HepG2 (cell line): Measurements from ENCODE around the gene LAMA5. TPM values are rescaled to one million over a fixed set of nuclear protein-coding genes. Genes with fewer than 3 reads are reported as not detected.

Source experiments
- AKAP8 ChIP-seq: sonication (generic); formaldehyde crosslinking; IDR thresholded peaks from 2 replicates; pipeline ENCODE4 v1.5.1; 2020; ENCODE audit warnings: mild to moderate bottlenecking, missing genetic modification reagents
- ATM ChIP-seq: fragments of 450-650 bp; IDR thresholded peaks from 2 replicates; pipeline ENCODE4 v1.7.1; 2017; ENCODE audit warnings: mild to moderate bottlenecking, borderline replicate concordance
- ETV5 ChIP-seq: IDR thresholded peaks from 2 replicates; pipeline ENCODE4 v1.6.1; 2018; ENCODE audit warnings: missing biosample characterization, missing genetic modification reagents, inconsistent platforms, borderline replicate concordance
- HCFC1 ChIP-seq: fragments of 150-350 bp; IDR thresholded peaks from 2 replicates; pipeline ENCODE4 v1.6.1; 2014; ENCODE audit warnings: low read depth, low read length
- MED13 ChIP-seq: sonication (generic); formaldehyde crosslinking; IDR thresholded peaks from 2 replicates; pipeline ENCODE4 v1.5.0; 2020; ENCODE audit warnings: missing genetic modification reagents
- MTA3 ChIP-seq: sonication (generic); formaldehyde crosslinking; IDR thresholded peaks from 2 replicates; pipeline ENCODE4 v1.4.0; 2020; ENCODE audit warnings: missing genetic modification reagents
- NR2C2 ChIP-seq: sonication (generic); formaldehyde crosslinking; IDR thresholded peaks from 2 replicates; pipeline ENCODE4 v1.4.0; 2020; ENCODE audit warnings: missing genetic modification reagents, mild to moderate bottlenecking, moderate library complexity, borderline replicate concordance
- PATZ1 ChIP-seq: sonication (generic); formaldehyde crosslinking; IDR thresholded peaks from 2 replicates; pipeline ENCODE4 v1.4.0; 2020; ENCODE audit warnings: missing genetic modification reagents
- PREB ChIP-seq: sonication (generic); formaldehyde crosslinking; IDR thresholded peaks from 2 replicates; pipeline ENCODE4 v1.4.0; 2020; ENCODE audit warnings: missing genetic modification reagents
- SKI ChIP-seq: fragments of 450-650 bp; IDR thresholded peaks from one replicate; pipeline ENCODE4 v1.6.1; 2018; ENCODE audit warnings: mild to moderate bottlenecking; ENCODE audit not compliant: partially characterized antibody
- SOX6 ChIP-seq, 2 experiments: fragments of 450-650 bp in 1 of 2; sonication (generic) in 1 of 2; formaldehyde crosslinking in 1 of 2; IDR thresholded peaks; 2 replicates each; pipeline versions ENCODE4 v1.4.0 to v1.6.1; 2017 to 2020; ENCODE audit warnings: antibody characterized with exemption in 1 of 2, mild to moderate bottlenecking in 1 of 2, missing genetic modification reagents in 1 of 2
- TFE3 ChIP-seq: IDR thresholded peaks from 2 replicates; pipeline ENCODE4 v1.6.1; 2016
- YY1 ChIP-seq: IDR thresholded peaks from 2 replicates; pipeline ENCODE4 v1.6.1; 2011; ENCODE audit warnings: low read length, low read depth, moderate library complexity, mild to moderate bottlenecking; ENCODE audit not compliant: insufficient read depth, insufficient replicate concordance
- ZBTB21 ChIP-seq: sonication (generic); formaldehyde crosslinking; IDR thresholded peaks from 2 replicates; pipeline ENCODE4 v1.4.0; 2020; ENCODE audit warnings: missing genetic modification reagents
- ZHX1 ChIP-seq: sonication (generic); formaldehyde crosslinking; IDR thresholded peaks from 2 replicates; pipeline ENCODE4 v1.8.1; 2022; ENCODE audit warnings: low read depth, mild to moderate bottlenecking, missing genetic modification reagents
- ZNF205 ChIP-seq: IDR thresholded peaks from 2 replicates; pipeline ENCODE4 v1.6.1; 2018; ENCODE audit warnings: missing biosample characterization, missing genetic modification reagents
- ZNF260 ChIP-seq: sonication (generic); formaldehyde crosslinking; IDR thresholded peaks from 2 replicates; pipeline ENCODE4 v1.4.0; 2020; ENCODE audit warnings: missing genetic modification reagents, low read depth, mild to moderate bottlenecking, borderline replicate concordance
- ZNF280B ChIP-seq: sonication (generic); formaldehyde crosslinking; IDR thresholded peaks from 2 replicates; pipeline ENCODE4 v1.5.0; 2020; ENCODE audit warnings: missing genetic modification reagents, mild to moderate bottlenecking, borderline replicate concordance
- ZNF572 ChIP-seq: sonication (generic); formaldehyde crosslinking; IDR thresholded peaks from 2 replicates; pipeline ENCODE4 v1.5.1; 2020; ENCODE audit warnings: mild to moderate bottlenecking, missing genetic modification reagents
- ZNF83 ChIP-seq: sonication (generic); formaldehyde crosslinking; IDR thresholded peaks from 2 replicates; pipeline ENCODE4 v1.4.0; 2020; ENCODE audit warnings: missing genetic modification reagents, mild to moderate bottlenecking, borderline replicate concordance
- ZNF850 ChIP-seq: sonication (generic); formaldehyde crosslinking; conservative IDR thresholded peaks from 2 replicates; pipeline ENCODE4 v1.9.0; 2021; ENCODE audit warnings: mild to moderate bottlenecking, missing genetic modification reagents
- polyA plus RNA-seq, 8 experiments: library from polyadenylated mRNA; depleted of rRNA in 3 of 8; stranded (reverse) in 7 of 8; unstranded in 1 of 8; fragments of >200 nt; fragmentation: Illumina TruSeq in 4 of 8; extraction: Trizol in 4 of 8; gene quantifications; 2 replicates each; pipeline versions ENCODE4 v1.2.1 to v1.2.3, GENCODE V29; 2011 to 2016; ENCODE audit warnings: low read depth in 4 of 8, missing spikeins in 1 of 8, mixed read lengths in 1 of 8; ENCODE audit not compliant: insufficient read depth in 1 of 8
- total RNA-seq, 5 experiments: library from RNA; depleted of rRNA; stranded (reverse); fragments of >200 nt; fragmentation: Illumina TruSeq; extraction: Trizol; gene quantifications; 2 replicates each; pipeline ENCODE4 v1.2.3, GENCODE V29; 2016; ENCODE audit warnings: low read depth in 1 of 5

LAMA5 gene
- total and polyA plus RNA-seq, 2 of the 13 experiments (the other 11 are each of a cell fraction or from before 2014, with no cell fraction given) = 21.0 to 44.7 TPM

DNA sequence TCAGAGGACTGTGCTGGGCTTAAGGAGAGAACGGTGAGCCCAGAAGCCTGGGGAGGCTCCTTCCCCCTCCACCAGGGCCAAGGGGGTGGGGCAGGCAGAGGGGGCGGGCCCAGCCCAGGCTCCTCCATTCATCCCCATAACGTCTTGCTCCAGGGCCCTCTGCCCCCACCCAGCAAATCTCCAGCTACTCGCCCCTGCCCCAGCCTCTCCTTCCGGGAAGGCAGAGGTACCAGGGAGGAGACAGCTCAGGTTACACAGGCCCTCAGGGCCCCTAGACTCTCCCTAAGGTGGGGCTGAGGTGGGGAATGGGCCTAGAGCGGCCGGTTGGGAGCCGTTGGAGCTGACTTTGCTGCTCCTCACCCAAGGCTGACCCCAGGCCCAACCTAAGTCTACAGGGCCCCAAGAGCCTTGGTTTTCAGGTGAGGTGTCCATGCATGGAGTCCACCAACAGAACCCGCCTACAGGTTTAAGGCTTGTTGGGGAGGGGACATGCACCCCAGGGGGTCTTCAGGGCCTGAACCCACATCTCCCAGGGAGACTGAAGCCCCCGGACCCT, 1.2 kb downstream of the LAMA5 start (continued):
- TF ChIP-seq SOX6 (IDR thresholded peaks at IDR 0.05) (no peak), SOX6 (CRISPR knock-in tag; IDR thresholded peaks at IDR 0.05) (no peak), ZNF850 (no peak), NR2C2 (CRISPR knock-in tag) (no peak), PATZ1 (0 out of 2 replicates have a peak, but pooled peaks have one; percentile 37), ETV5 (CRISPR knock-in tag) (no peak), AKAP8 (CRISPR knock-in tag) (no peak; the same call in 1 of the 2 replicates), ZNF83 (CRISPR knock-in tag) (no peak; the same call in 1 of the 2 replicates), PREB (CRISPR knock-in tag) (0 out of 2 replicates have a peak, but pooled peaks have one; percentile 37), ZNF572 (CRISPR knock-in tag) (no peak), ATM (no peak), ZNF280B (0 out of 2 replicates have a peak, but pooled peaks have one; percentile 62), ZBTB21 (CRISPR knock-in tag) (no peak), HCFC1 (no peak), ZNF260 (CRISPR knock-in tag) (no peak), TFE3 (CRISPR knock-in tag) (no peak), ZHX1 (CRISPR knock-in tag) (no peak), YY1 (no peak), SKI (no peak), MED13 (CRISPR knock-in tag) (peak; percentile 13; the same call in 1 of the 2 replicates), ZNF205 (no peak), MTA3 (CRISPR knock-in tag) (no peak)
